Activated CD8-positive, alpha-beta memory T cell treated with anti-CD3 and anti-CD28 coated beads, Interleukin-2, amount 10 ng/mL, durations not matched to agents 7 days and 5 days (primary cell): ENCODE measurements around the gene PROZ. TPM values are rescaled to one million over a fixed set of nuclear protein-coding genes. Genes with fewer than 3 reads are reported as not detected.
"Not testable (repeated sequence)": the region's sequence is repeated elsewhere in the genome, so short reads cannot be mapped to it uniquely, and the experiment has no call there.

Experiments
- ATAC-seq: fragments of 150-1000 bp; cut with Tn5 transposase; one replicate; pipeline ENCODE4 v1.10.0; 2021; ENCODE audit warnings: moderate library complexity
- CTCF ChIA-PET: fragments of 350-600 bp; sonication (Branson Sonifier 250); formaldehyde crosslinking; loops from one replicate; lab custom pipeline; 2021; ENCODE audit warnings: antibody characterized with exemption; lab: Charles Lee
- DNase-seq: peaks from one replicate; pipeline ENCODE4 v3.0.0-alpha.2; 2020
- H3K27ac Mint-ChIP-seq: one replicate; pipeline ENCODE4 v1.8.0; 2021; ENCODE audit warnings: mild to moderate bottlenecking, mixed read lengths
- H3K27me3 Mint-ChIP-seq: one replicate; pipeline ENCODE4 v1.8.0; 2021; ENCODE audit warnings: mixed read lengths
- H3K36me3 Mint-ChIP-seq: one replicate; pipeline ENCODE4 v1.8.0; 2021; ENCODE audit warnings: mild to moderate bottlenecking, mixed read lengths
- H3K4me1 Mint-ChIP-seq: one replicate; pipeline ENCODE4 v1.8.0; 2021; ENCODE audit warnings: mixed read lengths
- H3K4me3 Mint-ChIP-seq: one replicate; pipeline ENCODE4 v1.8.0; 2021; ENCODE audit warnings: mild to moderate bottlenecking, moderate library complexity, mixed read lengths
- H3K9me3 Mint-ChIP-seq: one replicate; pipeline ENCODE4 v1.8.0; 2022; ENCODE audit warnings: low read depth, mixed read lengths
- total RNA-seq, 2 experiments: library from RNA; stranded (reverse); gene quantifications; one replicate each; pipeline ENCODE4 v1.2.3, GENCODE V29; 2021

Gene PROZ
- total RNA-seq, 2 experiments from 2014 or later, result not detected

DNA sequence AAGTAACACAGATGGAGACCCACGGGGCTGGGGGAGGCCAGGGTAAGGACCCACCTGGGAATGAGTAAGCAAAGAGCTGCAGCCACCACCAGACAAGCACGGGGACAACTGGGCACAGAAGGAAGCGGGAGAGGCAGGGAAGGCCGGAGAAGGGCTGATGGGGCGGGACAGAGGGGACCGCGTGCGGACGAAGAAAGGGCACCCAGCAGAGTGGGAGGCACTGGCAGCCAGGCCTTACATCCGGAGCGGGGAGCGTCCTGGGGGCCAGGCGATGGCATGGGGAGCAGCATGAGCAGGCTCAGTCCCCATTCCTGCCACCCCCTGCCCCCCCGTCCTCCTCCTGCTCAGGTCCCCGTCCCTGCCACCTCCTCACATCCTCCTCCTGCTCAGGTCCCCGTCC, 3.0 kb downstream of the PROZ start:
- Mint-ChIP-seq H3K27ac (peak overlapping the region; percentile 84), H3K36me3 (no peaks in the 10 kb centered on the region), H3K4me1 (peaks cover 36% of the 10 kb centered on the region), H3K27me3 (peaks cover 5% of the 10 kb centered on the region), H3K4me3 (peak overlapping the region; percentile 50), H3K9me3 (no peaks in the 10 kb centered on the region)
- CTCF ChIA-PET, result no interaction called here
- peak; percentile 52 for ATAC-seq
- DNase-seq, result no peak

DNA sequence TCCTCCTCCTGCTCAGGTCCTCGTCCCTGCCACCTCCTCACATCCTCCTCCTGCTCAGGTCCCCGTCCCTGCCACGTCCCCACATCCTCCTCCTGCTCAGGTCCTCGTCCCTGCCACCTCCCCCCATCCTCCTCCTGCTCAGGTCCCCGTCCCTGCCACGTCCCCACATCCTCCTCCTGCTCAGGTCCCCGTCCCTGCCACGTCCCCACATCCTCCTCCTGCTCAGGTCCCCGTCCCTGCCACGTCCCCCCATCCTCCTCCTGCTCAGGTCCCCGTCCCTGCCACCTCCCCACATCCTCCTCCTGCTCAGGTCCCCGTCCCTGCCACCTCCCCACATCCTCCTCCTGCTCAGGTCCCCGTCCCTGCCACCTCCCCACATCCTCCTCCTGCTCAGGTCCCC, 3.5 kb downstream of the PROZ start:
- CTCF ChIA-PET, H3K27ac Mint-ChIP-seq, ATAC-seq, H3K9me3 Mint-ChIP-seq, H3K36me3 Mint-ChIP-seq, H3K4me3 Mint-ChIP-seq, DNase-seq, H3K27me3 Mint-ChIP-seq: not testable (repeated sequence)
- peaks cover 38% of the 10 kb centered on the region for H3K4me1 Mint-ChIP-seq

DNA sequence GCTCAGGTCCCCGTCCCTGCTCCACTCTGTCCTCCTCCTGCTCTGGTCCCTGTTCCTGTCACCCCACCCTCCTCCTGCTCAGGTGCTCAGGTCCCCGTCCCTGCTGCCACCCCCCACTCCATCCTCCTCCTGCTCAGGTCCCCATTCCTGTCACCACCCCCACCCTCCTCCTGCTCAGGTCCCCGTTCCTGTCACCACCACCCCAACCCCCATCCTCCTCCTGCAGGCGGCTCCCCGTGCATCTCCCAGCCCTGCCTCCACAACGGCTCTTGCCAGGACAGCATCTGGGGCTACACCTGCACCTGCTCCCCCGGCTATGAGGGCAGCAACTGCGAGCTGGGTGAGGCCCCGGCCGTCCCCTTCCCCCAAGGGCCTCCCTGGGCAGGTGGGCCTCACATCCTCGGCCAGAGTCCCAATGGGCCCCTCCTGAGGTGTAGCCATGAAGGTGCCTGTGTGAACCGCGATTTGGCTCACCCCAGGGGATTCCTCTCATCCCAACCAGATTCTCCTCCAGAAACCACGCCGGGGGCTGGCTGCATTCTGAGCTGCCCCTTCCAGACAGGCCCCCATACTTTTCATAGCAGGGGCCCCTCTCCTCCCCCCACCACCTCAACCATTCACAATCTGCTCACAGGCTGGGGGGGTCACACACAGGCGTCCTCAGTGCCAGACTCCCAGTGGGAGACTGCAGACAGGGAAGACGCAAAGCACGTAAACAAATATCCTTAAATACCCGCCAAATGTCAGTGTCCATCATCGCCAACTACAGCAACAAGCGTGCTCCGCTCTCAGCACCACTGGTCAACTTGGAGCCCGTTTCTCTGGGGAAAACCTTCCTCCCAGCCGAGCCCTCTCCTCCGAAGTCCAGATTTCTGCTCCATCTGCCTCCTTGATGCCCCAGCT, 4.6 kb downstream of the PROZ start:
- Mint-ChIP-seq H3K27me3 (peaks cover 3% of the 10 kb centered on the region), H3K36me3 (no peaks in the 10 kb centered on the region), H3K4me1 (peaks cover 38% of the 10 kb centered on the region), H3K9me3 (no peaks in the 10 kb centered on the region), H3K4me3 (no peak overlapping the region), H3K27ac (peak overlapping the region; percentile 46)
- ATAC-seq (peak; percentile 63), DNase-seq (no peak)
- CTCF ChIA-PET, result no interaction called here

DNA sequence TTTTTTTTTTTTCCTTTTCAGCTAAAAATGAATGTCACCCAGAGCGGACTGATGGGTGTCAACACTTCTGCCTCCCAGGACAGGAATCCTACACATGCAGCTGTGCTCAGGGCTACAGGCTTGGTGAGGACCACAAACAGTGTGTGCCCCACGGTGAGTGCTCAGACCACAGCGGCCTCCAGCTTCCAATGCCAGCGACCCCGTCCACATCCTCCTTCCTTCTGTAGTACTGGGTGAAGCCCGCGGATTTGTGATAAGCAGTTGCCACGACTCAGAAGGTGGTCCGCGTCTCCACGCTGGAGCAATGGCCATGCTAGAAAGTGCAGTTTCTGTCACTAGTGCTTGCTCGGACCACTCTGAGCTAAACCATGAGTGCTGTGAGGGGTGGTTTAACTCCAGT, 6.0 kb downstream of the PROZ start:
- Mint-ChIP-seq H3K9me3 (no peaks in the 10 kb centered on the region), H3K27me3 (peaks cover 3% of the 10 kb centered on the region), H3K4me1 (peaks cover 38% of the 10 kb centered on the region), H3K27ac (no peak overlapping the region), H3K4me3 (no peak overlapping the region), H3K36me3 (peaks cover 8% of the 10 kb centered on the region)
- DNase-seq, result no peak
- CTCF ChIA-PET, result interaction anchor here (0.6 to 1.4 kb wide), 2 partner anchors 10 to 323 kb away, joined by 3 read pairs; no protein-coding TSS in a partner anchor
- ATAC-seq, result no peak

DNA sequence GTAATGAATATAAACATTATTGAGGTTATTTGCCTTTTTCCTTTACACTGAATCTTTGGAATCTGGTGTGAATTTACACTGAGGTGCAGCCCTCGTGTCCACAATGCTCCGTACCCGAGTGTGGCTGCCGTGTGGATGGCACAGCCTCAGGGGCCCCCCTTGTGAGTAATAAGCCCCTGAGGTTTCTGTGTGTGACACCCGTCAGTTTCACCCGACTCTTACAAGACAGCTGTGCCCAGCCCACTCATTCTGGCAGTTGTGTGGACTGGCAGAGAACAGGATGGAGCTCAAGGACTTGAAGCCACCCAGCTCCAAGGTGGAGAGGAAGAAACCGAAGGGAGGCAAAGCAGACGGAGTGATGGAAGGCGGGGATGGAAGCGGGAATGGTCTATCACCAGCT, 7.8 kb downstream of the PROZ start:
- CTCF ChIA-PET, result no interaction called here

DNA sequence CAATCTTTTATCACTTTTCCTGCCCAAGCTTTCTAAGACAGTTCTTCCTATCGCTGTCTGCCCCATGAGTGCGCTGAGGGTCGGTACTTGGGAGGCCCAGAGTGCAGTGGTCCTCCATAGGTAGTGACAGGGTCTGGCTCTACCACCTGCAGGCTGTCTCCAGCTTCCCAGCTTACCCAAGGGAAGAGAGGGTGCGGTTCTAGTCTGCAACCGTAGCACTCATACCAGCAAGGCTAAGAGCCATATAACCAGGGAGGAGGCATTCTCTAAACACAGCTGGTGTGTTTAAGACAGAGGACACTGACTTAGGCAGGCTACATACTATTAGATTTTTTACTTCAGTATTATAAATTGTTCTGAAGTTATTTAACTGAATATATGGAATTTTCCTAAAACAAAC, 8.2 kb downstream of the PROZ start:
- CTCF ChIA-PET, result no interaction called here

More for the DNA sequence above, 7.8 kb downstream of the PROZ start:
- no peaks in the 10 kb centered on the region for H3K27me3 Mint-ChIP-seq
- no peak for ATAC-seq
- H3K4me3 Mint-ChIP-seq, result no peak overlapping the region
- H3K9me3 Mint-ChIP-seq, result no peaks in the 10 kb centered on the region
- H3K4me1 Mint-ChIP-seq, result peaks cover 29% of the 10 kb centered on the region
- no peak overlapping the region for H3K27ac Mint-ChIP-seq
- H3K36me3 Mint-ChIP-seq, result peaks cover 12% of the 10 kb centered on the region
- no peak for DNase-seq

DNA sequence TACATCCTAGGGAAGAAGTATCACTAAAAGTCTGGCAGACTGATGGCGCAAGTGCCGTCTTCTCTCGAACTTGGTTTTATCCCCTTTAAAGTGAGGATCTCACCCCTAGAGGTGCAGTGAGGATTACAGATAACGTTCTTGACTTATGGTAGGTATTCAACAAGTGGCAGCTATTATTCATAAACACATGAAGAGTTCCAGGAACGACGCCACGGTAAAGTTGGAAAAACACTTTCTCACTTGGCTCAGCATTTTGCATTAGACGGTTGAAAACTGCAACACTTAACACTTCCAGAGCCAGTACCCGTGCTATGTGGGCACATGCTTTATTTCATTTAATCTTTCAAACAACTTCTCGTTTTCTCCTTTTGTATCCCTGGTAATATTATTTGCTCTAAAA, 8.7 kb downstream of the PROZ start:
- ATAC-seq, result no peak
- Mint-ChIP-seq H3K27me3 (no peaks in the 10 kb centered on the region), H3K36me3 (peaks cover 14% of the 10 kb centered on the region), H3K9me3 (no peaks in the 10 kb centered on the region), H3K4me1 (peaks cover 25% of the 10 kb centered on the region), H3K27ac (no peak overlapping the region), H3K4me3 (no peak overlapping the region)
- CTCF ChIA-PET, result no interaction called here
- DNase-seq, result no peak

More for the DNA sequence above, 8.2 kb downstream of the PROZ start:
- Mint-ChIP-seq H3K9me3 (no peaks in the 10 kb centered on the region), H3K36me3 (peaks cover 14% of the 10 kb centered on the region), H3K27me3 (no peaks in the 10 kb centered on the region), H3K4me3 (no peak overlapping the region), H3K27ac (no peak overlapping the region), H3K4me1 (peaks cover 25% of the 10 kb centered on the region)
- ATAC-seq, result no peak
- DNase-seq, result no peak

DNA sequence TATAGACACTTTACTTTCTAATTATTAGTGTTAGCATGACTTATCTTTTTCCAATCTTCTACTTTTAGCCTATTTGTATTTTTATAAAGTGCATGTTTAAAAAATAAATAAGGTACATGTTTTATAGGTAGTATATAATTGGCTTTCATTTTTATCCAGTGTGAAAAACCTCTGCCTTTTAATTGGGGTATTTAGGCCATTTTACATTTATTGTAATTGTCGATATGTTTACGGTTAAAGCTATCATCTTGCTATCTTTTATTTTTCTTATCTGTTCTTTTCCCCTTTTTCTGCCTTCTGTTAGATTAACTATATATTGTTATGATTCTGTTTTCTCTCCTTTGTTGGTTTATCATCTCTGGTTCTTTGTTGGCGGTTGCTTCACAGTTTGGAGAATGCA, 9.1 kb downstream of the PROZ start:
- Mint-ChIP-seq H3K9me3 (no peaks in the 10 kb centered on the region), H3K27me3 (no peaks in the 10 kb centered on the region), H3K4me3 (no peak overlapping the region), H3K27ac (no peak overlapping the region), H3K4me1 (peaks cover 25% of the 10 kb centered on the region), H3K36me3 (peaks cover 14% of the 10 kb centered on the region)
- CTCF ChIA-PET, result no interaction called here
- DNase-seq (no peak), ATAC-seq (no peak)

DNA sequence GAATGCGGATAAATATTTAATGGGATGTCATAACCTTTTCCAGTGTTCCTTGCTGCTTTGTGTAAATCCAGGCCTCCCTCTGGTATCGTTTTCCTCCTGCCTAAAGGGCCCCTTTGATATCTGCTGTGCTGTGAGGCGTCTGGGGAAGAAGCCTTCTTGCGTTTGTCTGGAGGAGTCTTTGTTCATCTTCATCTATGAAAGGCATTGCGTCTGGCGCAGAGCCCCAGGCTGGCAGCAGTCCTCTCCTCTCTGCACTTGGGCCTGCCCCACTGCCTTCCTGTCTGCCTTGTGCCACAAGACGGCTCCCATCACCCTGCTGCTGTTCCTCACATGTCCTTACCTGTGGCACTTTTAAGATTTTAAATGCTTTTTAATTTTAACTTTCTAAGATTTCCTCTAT, 9.8 kb downstream of the PROZ start:
- Mint-ChIP-seq H3K4me1 (peaks cover 19% of the 10 kb centered on the region), H3K27me3 (no peaks in the 10 kb centered on the region), H3K27ac (no peak overlapping the region), H3K36me3 (peaks cover 14% of the 10 kb centered on the region), H3K4me3 (no peak overlapping the region), H3K9me3 (no peaks in the 10 kb centered on the region)
- ATAC-seq (no peak), DNase-seq (no peak)
- CTCF ChIA-PET, result no interaction called here

DNA sequence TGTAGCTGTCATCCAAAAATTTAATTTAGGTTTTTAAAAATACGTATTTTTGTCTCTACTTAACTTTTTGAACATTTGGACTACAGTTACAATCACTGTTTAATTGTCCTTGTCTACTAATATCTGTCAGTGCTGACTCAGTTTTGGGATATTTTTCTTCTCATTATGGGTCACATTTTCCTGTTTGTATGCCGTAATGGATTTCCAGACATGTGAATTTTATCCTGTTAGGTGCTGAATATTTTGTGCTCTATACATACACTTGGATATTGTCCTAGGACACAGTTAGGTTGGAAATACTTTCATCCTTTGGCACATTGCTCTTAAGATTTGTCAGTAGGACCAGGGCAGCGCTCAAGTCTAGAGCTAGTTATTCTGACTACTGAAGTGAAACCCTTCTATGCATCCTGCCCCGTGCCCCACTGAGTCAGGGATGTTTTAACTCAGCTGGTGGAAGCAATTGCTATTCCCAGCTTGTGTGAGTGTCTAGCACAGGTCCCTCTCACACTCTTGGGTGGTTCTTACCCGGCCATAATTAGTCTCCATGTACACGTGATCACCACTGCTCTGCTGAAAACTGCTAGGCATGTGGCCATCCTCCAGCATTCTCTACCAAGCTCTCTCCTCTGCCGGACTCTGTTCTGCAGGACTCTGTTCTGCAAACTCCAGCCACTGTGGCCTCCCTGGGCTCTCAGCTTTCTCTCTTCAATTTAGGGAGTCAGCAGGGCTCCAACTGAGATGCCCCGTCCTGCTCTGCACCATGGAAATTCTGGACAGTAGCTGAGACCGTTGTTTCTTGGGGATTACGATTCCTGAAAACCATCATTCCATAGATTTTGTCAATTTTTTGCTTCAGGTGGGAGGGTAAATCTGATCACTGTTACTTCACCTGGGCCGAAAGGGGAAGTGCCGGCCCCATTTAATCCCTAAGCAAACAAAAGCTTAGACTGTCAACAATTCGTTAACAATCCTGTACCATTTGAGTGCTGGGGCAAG, 11.1 kb downstream of the PROZ start:
- CTCF ChIA-PET, result no interaction called here
- Mint-ChIP-seq H3K27ac (no peak overlapping the region), H3K36me3 (peaks cover 16% of the 10 kb centered on the region), H3K4me3 (no peak overlapping the region), H3K27me3 (no peaks in the 10 kb centered on the region), H3K4me1 (peaks cover 12% of the 10 kb centered on the region), H3K9me3 (no peaks in the 10 kb centered on the region)
- DNase-seq, result no peak
- ATAC-seq, result no peak

DNA sequence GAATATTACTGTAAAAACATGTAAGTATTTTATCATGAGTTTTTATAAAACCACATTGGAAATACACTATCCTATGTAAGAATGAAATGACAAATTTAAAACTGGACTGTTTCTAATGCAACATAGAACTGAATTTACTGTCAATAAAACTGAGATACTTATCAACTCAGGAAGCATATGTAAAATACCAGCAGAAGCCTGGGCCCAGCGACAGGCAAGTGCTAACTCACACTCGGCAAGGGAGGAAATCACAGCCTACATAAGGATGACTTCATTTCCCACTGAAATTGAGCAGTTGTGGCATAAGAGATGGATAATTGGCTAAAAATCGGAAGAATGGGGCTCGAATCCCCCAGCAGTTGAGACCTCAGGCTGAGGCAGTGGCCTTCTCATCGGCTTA, 12.1 kb downstream of the PROZ start:
- H3K27ac Mint-ChIP-seq, result peak overlapping the region; percentile 49
- no peak overlapping the region for H3K4me3 Mint-ChIP-seq
- ATAC-seq (no peak), DNase-seq (no peak)
- H3K27me3 Mint-ChIP-seq, result no peaks in the 10 kb centered on the region
- CTCF ChIA-PET, result no interaction called here
- H3K4me1 Mint-ChIP-seq, result peaks cover 14% of the 10 kb centered on the region
- H3K9me3 Mint-ChIP-seq, result no peaks in the 10 kb centered on the region
- peaks cover 23% of the 10 kb centered on the region for H3K36me3 Mint-ChIP-seq

DNA sequence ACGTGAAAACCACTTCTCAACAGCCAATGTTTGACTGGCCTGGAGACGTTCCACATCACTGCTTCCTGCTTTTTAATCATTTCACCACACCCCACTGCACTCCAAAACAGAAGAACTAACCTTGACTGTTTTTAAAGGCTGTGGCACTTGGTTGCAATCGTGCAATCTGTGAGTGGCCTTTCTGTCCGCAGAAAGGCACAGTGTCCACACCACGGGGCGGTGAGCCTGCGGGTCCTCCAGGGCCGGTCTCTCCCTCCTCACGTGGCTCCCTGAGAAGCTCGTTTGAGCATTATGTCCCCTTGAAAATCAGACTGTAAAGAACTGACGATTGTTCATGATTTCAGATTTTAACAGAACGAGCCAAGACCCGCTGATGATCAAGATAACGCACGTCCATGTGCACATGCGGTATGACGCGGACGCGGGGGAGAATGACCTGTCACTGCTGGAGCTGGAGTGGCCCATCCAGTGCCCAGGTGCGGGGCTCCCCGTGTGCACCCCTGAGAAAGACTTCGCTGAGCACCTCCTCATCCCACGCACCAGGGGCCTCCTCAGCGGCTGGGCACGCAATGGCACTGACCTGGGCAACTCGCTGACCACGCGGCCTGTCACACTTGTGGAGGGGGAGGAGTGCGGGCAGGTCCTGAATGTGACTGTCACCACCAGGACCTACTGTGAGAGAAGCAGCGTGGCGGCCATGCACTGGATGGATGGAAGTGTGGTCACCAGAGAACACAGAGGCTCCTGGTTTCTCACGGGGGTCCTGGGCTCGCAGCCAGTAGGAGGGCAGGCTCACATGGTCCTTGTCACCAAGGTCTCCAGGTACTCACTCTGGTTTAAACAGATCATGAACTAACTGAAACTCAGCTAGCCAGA, 13.0 kb downstream of the PROZ start:
- ATAC-seq, result no peak
- Mint-ChIP-seq H3K36me3 (peaks cover 30% of the 10 kb centered on the region), H3K4me3 (no peak overlapping the region), H3K27me3 (no peaks in the 10 kb centered on the region), H3K4me1 (peaks cover 16% of the 10 kb centered on the region), H3K9me3 (no peaks in the 10 kb centered on the region), H3K27ac (no peak overlapping the region)
- CTCF ChIA-PET, result no interaction called here
- DNase-seq, result no peak
